ENCODE measurements around the gene ABCC10.

GRCh38 chr6:43497689-43498088, 70.3 kb downstream of the ABCC10 start:
- TF ChIP-seq, protein P1, sequence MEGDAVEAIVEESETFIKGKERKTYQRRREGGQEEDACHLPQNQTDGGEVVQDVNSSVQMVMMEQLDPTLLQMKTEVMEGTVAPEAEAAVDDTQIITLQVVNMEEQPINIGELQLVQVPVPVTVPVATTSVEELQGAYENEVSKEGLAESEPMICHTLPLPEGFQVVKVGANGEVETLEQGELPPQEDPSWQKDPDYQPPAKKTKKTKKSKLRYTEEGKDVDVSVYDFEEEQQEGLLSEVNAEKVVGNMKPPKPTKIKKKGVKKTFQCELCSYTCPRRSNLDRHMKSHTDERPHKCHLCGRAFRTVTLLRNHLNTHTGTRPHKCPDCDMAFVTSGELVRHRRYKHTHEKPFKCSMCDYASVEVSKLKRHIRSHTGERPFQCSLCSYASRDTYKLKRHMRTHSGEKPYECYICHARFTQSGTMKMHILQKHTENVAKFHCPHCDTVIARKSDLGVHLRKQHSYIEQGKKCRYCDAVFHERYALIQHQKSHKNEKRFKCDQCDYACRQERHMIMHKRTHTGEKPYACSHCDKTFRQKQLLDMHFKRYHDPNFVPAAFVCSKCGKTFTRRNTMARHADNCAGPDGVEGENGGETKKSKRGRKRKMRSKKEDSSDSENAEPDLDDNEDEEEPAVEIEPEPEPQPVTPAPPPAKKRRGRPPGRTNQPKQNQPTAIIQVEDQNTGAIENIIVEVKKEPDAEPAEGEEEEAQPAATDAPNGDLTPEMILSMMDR (IDR thresholded peaks at IDR 0.05; ENCODE audit: poor library complexity, severe bottlenecking) = no peak
- TF ChIP-seq EZH2 (IDR thresholded peaks at IDR 0.05; ENCODE audit: borderline replicate concordance, insufficient read depth, low read length, poor library complexity, severe bottlenecking) = no peak
- no peak for TF ChIP-seq POLR2AphosphoS5 (IDR thresholded peaks at IDR 0.05)
- TF ChIP-seq, protein P2, sequence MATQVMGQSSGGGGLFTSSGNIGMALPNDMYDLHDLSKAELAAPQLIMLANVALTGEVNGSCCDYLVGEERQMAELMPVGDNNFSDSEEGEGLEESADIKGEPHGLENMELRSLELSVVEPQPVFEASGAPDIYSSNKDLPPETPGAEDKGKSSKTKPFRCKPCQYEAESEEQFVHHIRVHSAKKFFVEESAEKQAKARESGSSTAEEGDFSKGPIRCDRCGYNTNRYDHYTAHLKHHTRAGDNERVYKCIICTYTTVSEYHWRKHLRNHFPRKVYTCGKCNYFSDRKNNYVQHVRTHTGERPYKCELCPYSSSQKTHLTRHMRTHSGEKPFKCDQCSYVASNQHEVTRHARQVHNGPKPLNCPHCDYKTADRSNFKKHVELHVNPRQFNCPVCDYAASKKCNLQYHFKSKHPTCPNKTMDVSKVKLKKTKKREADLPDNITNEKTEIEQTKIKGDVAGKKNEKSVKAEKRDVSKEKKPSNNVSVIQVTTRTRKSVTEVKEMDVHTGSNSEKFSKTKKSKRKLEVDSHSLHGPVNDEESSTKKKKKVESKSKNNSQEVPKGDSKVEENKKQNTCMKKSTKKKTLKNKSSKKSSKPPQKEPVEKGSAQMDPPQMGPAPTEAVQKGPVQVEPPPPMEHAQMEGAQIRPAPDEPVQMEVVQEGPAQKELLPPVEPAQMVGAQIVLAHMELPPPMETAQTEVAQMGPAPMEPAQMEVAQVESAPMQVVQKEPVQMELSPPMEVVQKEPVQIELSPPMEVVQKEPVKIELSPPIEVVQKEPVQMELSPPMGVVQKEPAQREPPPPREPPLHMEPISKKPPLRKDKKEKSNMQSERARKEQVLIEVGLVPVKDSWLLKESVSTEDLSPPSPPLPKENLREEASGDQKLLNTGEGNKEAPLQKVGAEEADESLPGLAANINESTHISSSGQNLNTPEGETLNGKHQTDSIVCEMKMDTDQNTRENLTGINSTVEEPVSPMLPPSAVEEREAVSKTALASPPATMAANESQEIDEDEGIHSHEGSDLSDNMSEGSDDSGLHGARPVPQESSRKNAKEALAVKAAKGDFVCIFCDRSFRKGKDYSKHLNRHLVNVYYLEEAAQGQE (IDR thresholded peaks at IDR 0.05; ENCODE audit: borderline replicate concordance) = no peak

Measured in neural cell (in vitro differentiated cells).